Measurements from ENCODE around the gene B4GALNT3.

DNA sequence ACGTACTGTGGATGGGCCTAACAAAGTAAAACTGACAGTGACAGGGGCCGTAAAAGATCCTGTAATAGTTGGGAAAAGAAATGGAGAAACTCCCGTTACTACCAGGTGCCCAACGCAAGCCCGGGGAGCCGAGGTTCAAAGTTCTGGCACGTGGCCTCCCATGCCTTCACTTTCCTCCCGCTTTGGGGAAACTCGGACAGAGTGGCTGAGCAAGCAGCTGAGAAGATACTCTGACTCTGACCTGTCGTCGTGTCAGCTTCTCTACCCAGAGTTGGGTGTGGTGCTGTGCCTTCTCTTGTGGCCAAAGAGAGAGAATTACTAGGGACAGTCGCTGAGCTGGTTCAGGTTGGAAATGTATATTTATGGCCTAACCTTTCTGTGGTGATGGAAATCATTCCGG is 1.7 kb downstream of the B4GALNT3 start:
- TF ChIP-seq EZH2phosphoT487 (IDR thresholded peaks at IDR 0.05; ENCODE audit: insufficient read depth, low read depth) = no peak
- TF ChIP-seq EZH2 (IDR thresholded peaks at IDR 0.05; ENCODE audit: insufficient read depth, poor library complexity, severe bottlenecking) = no peak
